ENCODE measurements around the gene SLC35A5.
A peak's percentile ranks its signal among the peaks of the same experiment; 100 is the strongest.

The SLC35A5 gene

DNA sequence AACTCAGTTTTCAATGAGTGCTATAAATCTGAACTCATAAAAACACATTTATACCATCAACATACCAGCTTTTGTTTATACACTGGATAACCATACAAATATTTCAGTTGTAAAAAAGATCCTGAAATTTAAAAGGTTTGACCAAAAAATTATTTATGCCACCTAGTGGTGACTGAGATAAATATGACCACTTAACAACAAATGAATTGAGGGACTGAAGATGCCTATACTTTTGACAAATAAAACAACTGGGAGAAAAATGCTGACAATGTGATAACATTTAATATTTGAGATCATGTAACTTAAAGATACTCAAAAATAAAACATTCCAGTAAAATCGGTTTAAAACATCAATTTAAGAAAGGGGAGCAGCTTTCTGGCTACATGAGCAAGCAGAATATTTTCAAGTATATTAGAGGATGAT, 30.5 kb upstream of the SLC35A5 start:
- DNase-seq (ENCODE audit: low spot score), result peak; percentile 23
- TF ChIP-seq, protein P1, sequence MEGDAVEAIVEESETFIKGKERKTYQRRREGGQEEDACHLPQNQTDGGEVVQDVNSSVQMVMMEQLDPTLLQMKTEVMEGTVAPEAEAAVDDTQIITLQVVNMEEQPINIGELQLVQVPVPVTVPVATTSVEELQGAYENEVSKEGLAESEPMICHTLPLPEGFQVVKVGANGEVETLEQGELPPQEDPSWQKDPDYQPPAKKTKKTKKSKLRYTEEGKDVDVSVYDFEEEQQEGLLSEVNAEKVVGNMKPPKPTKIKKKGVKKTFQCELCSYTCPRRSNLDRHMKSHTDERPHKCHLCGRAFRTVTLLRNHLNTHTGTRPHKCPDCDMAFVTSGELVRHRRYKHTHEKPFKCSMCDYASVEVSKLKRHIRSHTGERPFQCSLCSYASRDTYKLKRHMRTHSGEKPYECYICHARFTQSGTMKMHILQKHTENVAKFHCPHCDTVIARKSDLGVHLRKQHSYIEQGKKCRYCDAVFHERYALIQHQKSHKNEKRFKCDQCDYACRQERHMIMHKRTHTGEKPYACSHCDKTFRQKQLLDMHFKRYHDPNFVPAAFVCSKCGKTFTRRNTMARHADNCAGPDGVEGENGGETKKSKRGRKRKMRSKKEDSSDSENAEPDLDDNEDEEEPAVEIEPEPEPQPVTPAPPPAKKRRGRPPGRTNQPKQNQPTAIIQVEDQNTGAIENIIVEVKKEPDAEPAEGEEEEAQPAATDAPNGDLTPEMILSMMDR (IDR thresholded peaks at IDR 0.05; ENCODE audit: extremely low read depth, missing control alignments), result no peak

DNA sequence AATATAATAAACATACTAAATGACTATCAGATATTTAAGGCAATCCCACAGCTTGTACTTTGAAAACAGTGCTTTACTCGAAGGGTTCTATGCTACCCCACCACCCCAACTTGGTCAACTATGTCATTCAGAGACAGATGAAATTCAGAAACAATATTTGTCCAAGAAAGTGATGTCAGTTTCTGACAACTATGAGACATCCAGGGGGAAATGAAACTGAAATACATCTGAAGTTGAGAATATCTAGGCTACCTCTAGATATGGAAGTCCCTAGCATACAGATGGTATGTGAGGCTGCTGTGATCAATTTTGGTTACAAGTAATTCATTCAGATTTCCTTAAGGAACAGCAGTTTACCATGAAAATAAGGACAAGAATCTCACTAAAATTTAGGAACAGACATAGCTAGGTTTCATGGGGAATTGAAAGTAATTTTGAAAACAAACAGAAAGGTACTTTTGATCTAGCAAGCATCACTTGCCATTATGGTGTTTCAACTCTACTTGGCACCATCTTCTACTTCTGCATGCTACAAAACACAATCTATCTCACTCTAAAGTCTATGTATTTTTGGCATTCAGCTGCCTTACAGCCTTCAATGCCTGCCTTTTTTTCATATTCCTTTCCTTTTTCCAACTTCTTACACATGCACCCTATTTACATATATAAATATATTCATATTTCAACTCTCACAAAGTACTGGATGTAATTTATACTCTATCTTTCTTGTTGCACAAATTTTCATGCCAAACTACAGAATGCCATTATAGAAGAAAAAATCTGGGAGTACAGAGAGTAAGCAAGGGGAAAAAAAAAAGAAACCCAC, 21.8 kb upstream of the SLC35A5 start:
- peak; percentile 49 for DNase-seq (ENCODE audit: low spot score)
- TF ChIP-seq, protein P1 (IDR thresholded peaks at IDR 0.05; ENCODE audit: extremely low read depth, missing control alignments), result no peak

DNA sequence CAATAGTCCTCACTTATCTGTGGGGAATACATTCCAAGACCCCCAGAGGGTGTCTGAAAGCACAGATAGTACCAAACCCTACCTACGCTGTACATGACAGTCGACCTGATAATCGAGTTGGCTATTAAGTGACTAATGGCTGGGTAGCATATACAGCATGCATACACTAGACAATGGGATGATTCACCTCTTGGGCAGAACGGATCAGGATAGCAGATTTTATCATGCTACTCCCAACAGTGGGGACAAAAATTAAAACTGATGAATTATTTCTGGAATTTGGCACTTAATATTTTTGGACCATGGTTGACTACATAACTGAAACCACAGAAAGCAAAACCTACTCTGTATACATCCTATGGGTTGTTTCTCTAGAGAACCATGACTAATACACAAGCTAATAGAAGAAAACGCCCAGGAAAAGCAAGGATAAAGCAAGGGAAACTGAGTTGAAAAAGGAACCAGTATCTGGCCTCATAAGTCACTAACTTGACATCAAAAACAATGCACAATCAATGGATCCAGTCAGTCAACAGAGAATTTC, 15.6 kb upstream of the SLC35A5 start:
- no peak for DNase-seq (ENCODE audit: low spot score)
- TF ChIP-seq, protein P1 (IDR thresholded peaks at IDR 0.05; ENCODE audit: extremely low read depth, missing control alignments), result no peak

DNA sequence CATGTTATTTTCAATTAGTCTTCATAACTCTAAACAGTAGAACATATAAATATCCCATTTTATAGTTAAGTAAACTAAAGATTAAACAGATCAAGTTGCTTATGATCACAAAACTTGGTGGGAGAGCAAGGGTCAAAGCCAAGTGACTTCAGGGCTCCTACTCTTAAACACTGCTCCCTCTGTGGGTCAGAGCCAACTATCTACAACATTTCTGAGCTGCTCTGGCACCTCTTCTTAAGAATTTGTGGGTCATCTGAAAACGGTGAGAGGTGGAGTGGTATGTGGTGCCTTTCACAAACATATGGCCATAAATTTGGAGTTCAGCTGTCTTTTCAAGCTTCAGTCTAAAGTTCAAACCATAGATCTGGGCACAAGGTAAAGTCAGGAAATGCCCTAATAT, 11.0 kb upstream of the SLC35A5 start:
- TF ChIP-seq, protein P1 (IDR thresholded peaks at IDR 0.05; ENCODE audit: extremely low read depth, missing control alignments), result no peak
- DNase-seq (ENCODE audit: low spot score), result no peak

DNA sequence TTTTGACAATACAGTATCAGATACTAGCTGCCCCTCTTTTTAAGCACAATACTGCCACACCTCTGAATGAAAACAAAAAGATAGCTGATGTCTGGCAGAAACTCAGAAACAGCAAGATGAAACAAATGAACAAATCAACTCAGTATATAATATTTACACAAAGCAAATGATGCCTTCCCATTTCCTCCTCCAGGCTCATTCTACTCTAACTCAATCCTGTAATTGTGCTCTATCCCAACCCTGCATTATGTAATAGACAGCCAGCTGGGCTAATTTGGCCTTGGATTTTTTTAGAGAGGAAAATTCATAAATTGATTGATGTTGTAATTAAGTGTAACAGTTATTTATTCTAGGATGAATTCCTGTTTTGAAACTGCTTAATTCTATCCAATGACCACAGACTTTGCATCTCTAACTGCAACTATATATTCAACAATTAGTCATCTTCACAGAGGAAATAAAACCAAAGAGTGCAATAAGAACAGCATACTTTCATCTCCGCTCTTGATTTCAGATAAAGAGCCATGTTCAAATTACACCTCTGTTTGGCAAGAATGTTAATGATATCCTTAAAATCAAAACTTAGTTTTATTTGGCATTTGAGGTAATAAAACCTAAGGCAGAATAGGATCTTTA, 6.2 kb upstream of the SLC35A5 start:
- no peak for DNase-seq (ENCODE audit: low spot score)

DNA sequence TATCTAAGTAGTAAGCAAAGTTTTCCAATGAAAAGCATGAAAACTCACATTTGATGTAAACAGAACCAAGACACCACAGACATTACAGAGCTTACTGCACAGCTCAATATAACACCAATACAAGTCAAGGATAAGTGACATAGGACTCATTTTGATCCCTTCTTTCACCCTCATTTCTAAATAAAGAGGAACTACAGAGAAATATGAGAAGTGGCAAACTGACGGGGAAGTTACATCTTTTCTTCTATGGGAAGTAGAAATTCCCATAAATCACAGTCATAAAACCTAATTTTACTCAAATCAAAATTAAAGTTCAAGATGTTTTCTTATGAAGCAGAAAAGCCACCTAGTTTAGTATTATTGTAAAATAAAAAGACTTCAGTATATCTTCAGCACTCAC, 3.9 kb upstream of the SLC35A5 start:
- no peak for DNase-seq (ENCODE audit: low spot score)
- TF ChIP-seq, protein P1 (IDR thresholded peaks at IDR 0.05; ENCODE audit: extremely low read depth, missing control alignments), result no peak

More for the DNA sequence above, 6.2 kb upstream of the SLC35A5 start:
- TF ChIP-seq, protein P1 (IDR thresholded peaks at IDR 0.05; ENCODE audit: extremely low read depth, missing control alignments), result no peak

DNA sequence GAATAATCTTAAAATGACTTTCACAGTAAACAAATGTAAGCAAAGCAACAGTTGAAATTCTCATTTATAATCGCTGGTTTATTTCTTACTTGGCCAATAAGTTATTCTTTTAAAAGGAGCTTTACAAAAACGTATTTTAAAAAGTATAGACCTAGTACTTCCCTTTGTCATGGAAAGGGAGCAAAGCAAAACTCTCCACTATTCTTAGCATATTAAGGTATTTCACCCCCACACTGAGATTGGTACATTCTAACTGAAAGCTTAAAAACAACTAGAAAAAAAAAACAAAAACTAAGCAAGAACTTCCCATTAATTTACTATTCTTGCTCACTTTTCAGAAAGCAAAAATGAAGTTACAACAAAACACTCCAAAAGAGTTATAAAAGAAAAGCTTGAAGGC, 1.5 kb upstream of the SLC35A5 start:
- TF ChIP-seq, protein P1 (IDR thresholded peaks at IDR 0.05; ENCODE audit: extremely low read depth, missing control alignments), result no peak
- no peak for DNase-seq (ENCODE audit: low spot score)

Measured in GM20000 (cell line).